ENCODE data around the gene ZBTB5.

Gene ZBTB5

DNA sequence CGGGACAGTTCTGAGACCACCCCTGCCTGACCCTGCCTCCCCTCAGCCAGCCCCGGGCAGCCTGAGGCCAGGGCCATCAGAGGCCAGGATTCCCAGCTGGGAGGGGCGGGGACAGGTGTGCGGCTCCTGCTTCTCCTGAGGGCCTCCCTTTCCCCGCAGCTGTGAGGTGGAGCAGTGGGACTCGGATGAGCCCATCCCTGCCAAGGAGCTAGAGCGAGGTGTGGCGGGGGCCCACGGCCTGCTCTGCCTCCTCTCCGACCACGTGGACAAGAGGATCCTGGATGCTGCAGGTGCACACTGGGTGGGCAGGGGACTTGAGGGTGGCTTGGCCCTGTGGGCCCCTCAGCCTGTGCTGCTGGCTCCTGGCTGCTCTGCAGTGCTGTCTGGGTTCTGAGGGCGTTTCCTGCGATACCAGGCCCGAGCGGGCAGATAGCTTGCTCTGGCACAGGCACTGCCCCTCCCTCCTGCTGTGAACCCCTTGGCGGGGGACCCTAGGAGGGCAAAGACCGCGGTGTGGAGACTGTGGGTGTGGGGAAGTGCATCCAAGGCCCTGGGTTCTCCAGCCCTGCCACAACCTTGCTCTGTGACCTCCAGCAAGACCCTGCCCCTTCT lies 40.5 kb downstream of the ZBTB5 start:
- H3K4me3 ChIP-seq (ENCODE audit: low read depth in 1 of 2, low read length in 1 of 2): no peak overlapping the region
- TF ChIP-seq, protein P1, sequence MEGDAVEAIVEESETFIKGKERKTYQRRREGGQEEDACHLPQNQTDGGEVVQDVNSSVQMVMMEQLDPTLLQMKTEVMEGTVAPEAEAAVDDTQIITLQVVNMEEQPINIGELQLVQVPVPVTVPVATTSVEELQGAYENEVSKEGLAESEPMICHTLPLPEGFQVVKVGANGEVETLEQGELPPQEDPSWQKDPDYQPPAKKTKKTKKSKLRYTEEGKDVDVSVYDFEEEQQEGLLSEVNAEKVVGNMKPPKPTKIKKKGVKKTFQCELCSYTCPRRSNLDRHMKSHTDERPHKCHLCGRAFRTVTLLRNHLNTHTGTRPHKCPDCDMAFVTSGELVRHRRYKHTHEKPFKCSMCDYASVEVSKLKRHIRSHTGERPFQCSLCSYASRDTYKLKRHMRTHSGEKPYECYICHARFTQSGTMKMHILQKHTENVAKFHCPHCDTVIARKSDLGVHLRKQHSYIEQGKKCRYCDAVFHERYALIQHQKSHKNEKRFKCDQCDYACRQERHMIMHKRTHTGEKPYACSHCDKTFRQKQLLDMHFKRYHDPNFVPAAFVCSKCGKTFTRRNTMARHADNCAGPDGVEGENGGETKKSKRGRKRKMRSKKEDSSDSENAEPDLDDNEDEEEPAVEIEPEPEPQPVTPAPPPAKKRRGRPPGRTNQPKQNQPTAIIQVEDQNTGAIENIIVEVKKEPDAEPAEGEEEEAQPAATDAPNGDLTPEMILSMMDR (IDR thresholded peaks at IDR 0.05): no peak
- peaks cover 16 to 20% of the 10 kb centered on the region in 2 experiments for H3K4me1 ChIP-seq (ENCODE audit: control insufficient read depth in 1 of 2, insufficient read depth in 1 of 2, low read depth in 1 of 2, low read length in 1 of 2)
- H3K27ac ChIP-seq: no peak overlapping the region
- H3K27me3 ChIP-seq: no peaks in the 10 kb centered on the region
- no peaks in the 10 kb centered on the region for H3K9me3 ChIP-seq
- H3K36me3 ChIP-seq: peaks cover 41% of the 10 kb centered on the region

DNA sequence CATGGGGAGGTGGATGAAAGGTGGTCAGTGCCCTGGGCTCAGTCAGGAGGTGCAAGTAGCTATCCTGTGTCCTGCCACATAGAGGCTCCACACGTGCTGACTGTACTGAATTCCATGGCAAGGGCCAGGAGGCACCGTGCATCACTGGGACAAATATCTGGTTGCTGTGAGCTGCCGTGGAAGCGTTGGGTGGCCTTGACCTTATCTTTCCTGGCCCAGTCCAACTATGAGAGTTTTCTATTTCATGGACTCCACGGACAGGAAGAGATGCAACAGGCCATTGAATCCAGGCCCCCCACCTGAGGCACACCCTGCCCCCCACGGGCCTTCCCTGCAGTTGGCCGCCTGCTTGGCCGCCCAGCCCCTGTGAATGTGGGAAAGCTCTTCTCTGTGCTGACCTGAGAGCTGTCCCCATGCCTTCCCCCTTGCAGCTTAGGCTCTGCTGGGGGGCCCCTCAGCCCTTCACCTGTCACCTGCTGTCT lies 41.0 kb downstream of the ZBTB5 start:
- Histone ChIP-seq H3K4me1 (ENCODE audit: control insufficient read depth in 1 of 2, insufficient read depth in 1 of 2, low read depth in 1 of 2, low read length in 1 of 2) (peaks cover 16 to 20% of the 10 kb centered on the region in 2 experiments), H3K9me3 (no peaks in the 10 kb centered on the region), H3K36me3 (peaks cover 36% of the 10 kb centered on the region), H3K27ac (no peak overlapping the region), H3K27me3 (no peaks in the 10 kb centered on the region), H3K4me3 (ENCODE audit: low read depth in 1 of 2, low read length in 1 of 2) (no peak overlapping the region)
- TF ChIP-seq, protein P1 (IDR thresholded peaks at IDR 0.05): no peak

DNA sequence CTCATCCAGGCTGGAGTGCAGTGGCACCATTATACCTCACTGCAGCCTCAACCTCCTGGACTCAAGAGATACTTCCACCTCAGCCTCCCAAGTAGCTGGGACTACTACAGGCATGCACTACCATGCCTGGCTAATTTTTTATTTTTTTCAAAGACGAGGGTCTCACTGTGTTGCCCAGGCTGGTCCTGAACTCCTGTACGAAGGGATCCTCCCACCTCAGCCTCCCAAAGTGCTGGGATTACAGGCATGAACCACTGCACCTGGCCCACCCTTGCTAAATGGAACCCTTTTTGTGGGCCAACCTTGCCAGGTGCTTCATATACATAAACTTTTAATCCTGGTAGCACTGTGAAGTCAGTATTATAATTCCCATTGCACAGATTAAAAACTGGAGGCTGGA lies 41.7 kb downstream of the ZBTB5 start:
- TF ChIP-seq, protein P1 (IDR thresholded peaks at IDR 0.05): no peak
- Histone ChIP-seq H3K9me3 (no peaks in the 10 kb centered on the region), H3K27me3 (no peaks in the 10 kb centered on the region), H3K4me3 (ENCODE audit: low read depth in 1 of 2, low read length in 1 of 2) (no peak overlapping the region), H3K36me3 (peaks cover 28% of the 10 kb centered on the region), H3K27ac (no peak overlapping the region), H3K4me1 (ENCODE audit: control insufficient read depth in 1 of 2, insufficient read depth in 1 of 2, low read depth in 1 of 2, low read length in 1 of 2) (peaks cover 16 to 20% of the 10 kb centered on the region in 2 experiments)

DNA sequence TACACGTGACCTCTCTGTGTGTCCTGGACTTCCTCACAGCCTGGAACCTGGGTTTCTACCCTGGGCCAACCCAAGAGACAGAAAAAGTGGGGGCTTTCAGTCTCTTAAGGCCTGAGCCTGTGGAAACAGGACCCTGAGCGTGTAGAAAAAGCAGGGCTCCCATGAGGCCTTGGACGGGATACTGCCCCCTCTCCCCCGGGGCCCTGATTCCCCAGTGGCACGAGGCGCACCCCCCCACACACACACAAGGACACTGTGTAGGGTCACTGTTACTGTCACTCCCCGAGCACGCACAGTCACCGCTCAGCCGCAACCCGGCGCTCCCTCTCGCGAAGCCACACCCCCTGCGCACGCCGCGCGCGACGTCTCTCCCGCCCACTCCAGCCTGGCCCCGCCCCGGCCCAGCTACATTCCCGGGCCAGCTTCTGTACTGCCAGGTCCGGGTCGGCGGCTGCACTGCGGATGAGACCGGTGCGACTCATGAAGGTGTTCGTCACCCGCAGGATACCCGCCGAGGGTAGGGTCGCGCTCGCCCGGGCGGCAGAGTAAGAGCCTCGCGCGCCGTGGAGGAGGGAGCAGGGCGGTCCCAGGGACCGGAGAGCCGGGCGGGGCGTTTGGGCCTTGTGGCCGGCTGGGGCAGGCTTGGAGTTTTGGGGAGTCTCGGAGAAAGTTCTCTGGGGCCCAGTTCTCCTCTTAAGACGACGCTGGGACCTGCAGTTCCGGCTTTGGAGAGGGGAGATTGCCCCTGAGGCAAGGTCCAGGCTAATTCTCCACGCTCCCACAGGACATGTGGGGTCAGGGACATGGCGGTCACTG lies 42.8 kb downstream of the ZBTB5 start, which contains the start of gene GRHPR:
GRHPR (plus strand) TSS at position 408 of the 816 bp plus-strand sequence; CDS start at position 463, 55 bp downstream.
- H3K4me3 ChIP-seq (ENCODE audit: low read depth in 1 of 2, low read length in 1 of 2): peak within 1 kb of the TSS; percentile 74 to 97
- H3K27ac ChIP-seq: peak within 1 kb of the TSS; percentile 84
- no peaks in the 10 kb centered on the region for H3K9me3 ChIP-seq
- TF ChIP-seq, protein P1 (IDR thresholded peaks at IDR 0.05): no peak
- H3K27me3 ChIP-seq: no peaks in the 10 kb centered on the region
- peaks cover 16 to 20% of the 10 kb centered on the region in 2 experiments for H3K4me1 ChIP-seq (ENCODE audit: control insufficient read depth in 1 of 2, insufficient read depth in 1 of 2, low read depth in 1 of 2, low read length in 1 of 2)
- peaks cover 18% of the 10 kb centered on the region for H3K36me3 ChIP-seq

DNA sequence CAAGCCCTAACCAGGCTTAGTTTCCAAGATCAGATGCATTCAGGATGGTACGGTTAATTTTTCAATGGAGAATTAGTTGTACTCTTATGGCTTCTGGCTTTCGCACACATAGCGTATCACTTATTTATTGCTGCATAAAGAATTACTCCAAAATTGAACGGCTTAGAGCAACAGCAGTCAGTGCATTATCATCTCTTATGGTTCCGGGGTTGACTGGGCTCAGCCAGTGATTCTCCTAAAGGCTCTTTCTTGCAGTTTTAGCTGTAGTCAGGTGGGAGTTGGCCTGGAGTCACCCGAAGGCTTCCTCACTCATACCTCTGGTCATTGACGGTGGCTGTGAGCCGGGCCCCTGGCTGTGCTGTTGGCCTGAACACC lies 43.3 kb downstream of the ZBTB5 start:
- Histone ChIP-seq H3K27me3 (no peaks in the 10 kb centered on the region), H3K4me3 (ENCODE audit: low read depth in 1 of 2, low read length in 1 of 2) (peak overlapping the region; percentile 74 to 97), H3K9me3 (no peaks in the 10 kb centered on the region), H3K36me3 (peaks cover 12% of the 10 kb centered on the region), H3K4me1 (ENCODE audit: control insufficient read depth in 1 of 2, insufficient read depth in 1 of 2, low read depth in 1 of 2, low read length in 1 of 2) (peaks cover 16 to 20% of the 10 kb centered on the region in 2 experiments), H3K27ac (peak overlapping the region; percentile 84)
- TF ChIP-seq, protein P1 (IDR thresholded peaks at IDR 0.05): no peak

All from neutrophil (primary cell).